ENCODE measurements around the gene CMTM7. TPM values are rescaled to one million over a fixed set of nuclear protein-coding genes. Genes with fewer than 3 reads are reported as not detected.
A peak's percentile ranks its signal among the peaks of the same experiment; 100 is the strongest.

CMTM7 gene
- total and polyA plus RNA-seq, 2 experiments from 2014 or later: 32.2 to 93.6 TPM

GRCh38 chr3:32398531-32398930 is 6.9 kb downstream of the CMTM7 start:
- Histone ChIP-seq H3K27me3 (ENCODE audit: insufficient read depth) (no peaks in the 10 kb centered on the region), H3K4me1 (ENCODE audit: insufficient read depth) (peaks cover 29% of the 10 kb centered on the region), H3K79me2 (replicated peaks; ENCODE audit: insufficient read depth) (peaks cover 73% of the 10 kb centered on the region), H3K4me3 (no peak overlapping the region), H3K9me2 (ENCODE audit: insufficient read depth) (no peaks in the 10 kb centered on the region), H3F3A (replicated peaks; ENCODE audit: low read depth) (peaks cover 14% of the 10 kb centered on the region), H4K20me1 (replicated peaks; ENCODE audit: insufficient read depth) (peaks cover 17% of the 10 kb centered on the region; the same call in 1 of the 2 replicates), H2AFZ (no peak overlapping the region), H3K36me3 (ENCODE audit: insufficient read depth) (no peaks in the 10 kb centered on the region), H3K27ac (ENCODE audit: low read depth) (no peak overlapping the region), H3K4me2 (no peak overlapping the region)
- H3K4me3 Mint-ChIP-seq: no peak overlapping the region
- no peaks in the 10 kb centered on the region; the same call in 2 of the 3 replicates for H3K9me3 Mint-ChIP-seq
- no peak for TF ChIP-seq STAT1 (IDR thresholded peaks at IDR 0.05; ENCODE audit: unreplicated experiment)
- no peak for TF ChIP-seq ZNF462 (CRISPR knock-in tag; IDR thresholded peaks at IDR 0.05)
- TF ChIP-seq CTCF (conservative IDR thresholded peaks at IDR 0.05; ENCODE audit: low read depth in 2 of 2): no peak
- no peak for TF ChIP-seq POLR2AphosphoS5 (IDR thresholded peaks at IDR 0.05; ENCODE audit: low read depth)
- TF ChIP-seq REST (IDR thresholded peaks at IDR 0.05; ENCODE audit: unreplicated experiment): no peak
- TF ChIP-seq ZNF114 (CRISPR knock-in tag; IDR thresholded peaks at IDR 0.05): no peak
- TF ChIP-seq JUNB (IDR thresholded peaks at IDR 0.05; ENCODE audit: unreplicated experiment): no peak
- TF ChIP-seq NANOG (IDR thresholded peaks at IDR 0.05; ENCODE audit: borderline replicate concordance): no peak
- TF ChIP-seq EZH2phosphoT487 (IDR thresholded peaks at IDR 0.05; ENCODE audit: unreplicated experiment): no peak
- TF ChIP-seq EZH2 (IDR thresholded peaks at IDR 0.05; ENCODE audit: low read depth, unreplicated experiment): no peak
- peak overlapping the region; percentile 9; the same call in 1 of the 2 replicates for H3K27ac Mint-ChIP-seq
- H3K27me3 Mint-ChIP-seq (ENCODE audit: insufficient read depth, low read depth, poor library complexity): peaks cover 11% of the 10 kb centered on the region
- DNase-seq (ENCODE audit: low spot score) (no peak), ATAC-seq (no peak)
- H3K4me1 Mint-ChIP-seq: peaks cover 38% of the 10 kb centered on the region
- H3K36me3 Mint-ChIP-seq (ENCODE audit: low read depth): no peaks in the 10 kb centered on the region
